Endodermal cell (in vitro differentiated cells): ENCODE measurements around the gene SOS1. TPM values are rescaled to one million over a fixed set of nuclear protein-coding genes. Genes with fewer than 3 reads are reported as not detected.

ENCODE experiments used
- DNase-seq: peaks from one replicate; pipeline ENCODE4 v3.0.0-alpha.2; 2017
- H3K27ac ChIP-seq: 2 replicates; pipeline ENCODE4 v1.5.1; 2013; ENCODE audit warnings: mild to moderate bottlenecking, low read depth, low read length, moderate library complexity
- H3K27me3 ChIP-seq: 2 replicates; pipeline ENCODE4 v1.6.1; 2013; ENCODE audit warnings: mild to moderate bottlenecking, low read length, moderate library complexity; ENCODE audit not compliant: insufficient read depth, control insufficient read depth, poor library complexity, severe bottlenecking
- H3K36me3 ChIP-seq: 2 replicates; pipeline ENCODE4 v1.7.0; 2013; ENCODE audit warnings: mild to moderate bottlenecking, low read length, moderate library complexity; ENCODE audit not compliant: control insufficient read depth, insufficient read depth
- H3K4me1 ChIP-seq: one replicate; pipeline ENCODE4 v1.7.0; 2013; ENCODE audit warnings: low read length; ENCODE audit not compliant: control insufficient read depth, insufficient read depth
- H3K4me3 ChIP-seq: 2 replicates; pipeline ENCODE4 v1.5.1; 2013; ENCODE audit warnings: mild to moderate bottlenecking, low read length, moderate library complexity
- H3K9ac ChIP-seq: 2 replicates; pipeline ENCODE4 v1.6.1; 2013; ENCODE audit warnings: mild to moderate bottlenecking, low read length, moderate library complexity; ENCODE audit not compliant: poor library complexity, severe bottlenecking; ENCODE audit errors: extremely low read depth
- H3K9me3 ChIP-seq: 2 replicates; pipeline ENCODE4 v1.6.1; 2013; ENCODE audit warnings: mild to moderate bottlenecking, low read length, moderate library complexity; ENCODE audit not compliant: control insufficient read depth
- H3K27ac Mint-ChIP-seq: 2 replicates; pipeline ENCODE4 v1.8.0; 2020; ENCODE audit warnings: mixed read lengths
- H3K27me3 Mint-ChIP-seq: 2 replicates; pipeline ENCODE4 v1.8.0; 2021; ENCODE audit warnings: mild to moderate bottlenecking, mixed read lengths; ENCODE audit not compliant: insufficient read depth
- H3K36me3 Mint-ChIP-seq: 2 replicates; pipeline ENCODE4 v1.8.0; 2020; ENCODE audit warnings: low read depth, mixed read lengths
- H3K4me1 Mint-ChIP-seq: 2 replicates; pipeline ENCODE4 v1.8.0; 2020; ENCODE audit warnings: mixed read lengths
- H3K4me3 Mint-ChIP-seq: 2 replicates; pipeline ENCODE4 v1.8.0; 2020; ENCODE audit warnings: mild to moderate bottlenecking, moderate library complexity, mixed read lengths
- H3K9me3 Mint-ChIP-seq: 2 replicates; pipeline ENCODE4 v1.8.0; 2020; ENCODE audit warnings: mild to moderate bottlenecking, mixed read lengths
- WGBS, 2 experiments: methylation state at CpG; one replicate each; pipeline versions ENCODE4 v1.1.5 to v1.1.7; 2013; ENCODE audit warnings: missing lambda C conversion rate in 2 of 2, mixed read lengths in 1 of 2; ENCODE audit not compliant: insufficient coverage in 1 of 2, insufficient read length in 1 of 2; 5-methylcytosine and 5-hydroxymethylcytosine counted together
- long read RNA-seq, 4 experiments: library from polyadenylated mRNA in 2 of 4; library from RNA in 1 of 4; library from capped mRNA in 1 of 4; stranded (forward) in 3 of 4; unstranded in 1 of 4; transcript quantifications; one replicate each; pipeline ENCODE4 v2.0.0, GENCODE V29; 2020 to 2021; ENCODE audit warnings: inconsistent platforms in 1 of 4
- polyA plus RNA-seq, 2 experiments: library from polyadenylated mRNA; stranded (reverse); fragments of 50-300 nt; gene quantifications; one replicate each; pipeline ENCODE4 v1.2.3, GENCODE V29; 2013
- total RNA-seq, 2 donors: library from RNA; stranded (reverse); fragmentation: NEBNext Ultra II Directional in 1 of 2; extraction: Animal tissue kit (Norgen Biotek cat#: 25700) in 1 of 2; gene quantifications; 2 replicates in 1 of 2; 3 replicates in 1 of 2; pipeline ENCODE4 v1.2.1, GENCODE V29; 2021
- TF ChIP-seq, protein P1 (sequence below): fragments of 200-600 bp; sonication (generic); conservative IDR thresholded peaks from 2 replicates; pipeline ENCODE4 v1.5.0; 2021; ENCODE audit warnings: antibody characterized with exemption, mild to moderate bottlenecking

Gene SOS1
- total RNA-seq, result 10 to 100 TPM; 34.0 to 39.0 TPM
- polyA plus RNA-seq (2013, experiment 1 of 2), result 23.0 TPM
- 27.9 TPM for polyA plus RNA-seq (2013, experiment 2 of 2)
- long read RNA-seq, experiment 1, full-length matches to known transcripts, result 1 of 12 reads
- long read RNA-seq, experiment 1, partial matches to known transcripts, result 1 of 12 reads
- long read RNA-seq, experiment 1, other reads (novel, unspliced or antisense), result 10 of 12 reads
- long read RNA-seq, experiment 2, full-length matches to known transcripts, result 5 of 27 reads
- long read RNA-seq, experiment 2, partial matches to known transcripts, result 6 of 27 reads
- long read RNA-seq, experiment 2, other reads (novel, unspliced or antisense), result 16 of 27 reads
- long read RNA-seq, experiment 3, partial matches to known transcripts, result 4 of 5 reads
- long read RNA-seq, experiment 3, other reads (novel, unspliced or antisense), result 1 of 5 reads
- long read RNA-seq, experiment 4, partial matches to known transcripts, result 1 of 4 reads
- long read RNA-seq, experiment 4, other reads (novel, unspliced or antisense), result 3 of 4 reads

DNA sequence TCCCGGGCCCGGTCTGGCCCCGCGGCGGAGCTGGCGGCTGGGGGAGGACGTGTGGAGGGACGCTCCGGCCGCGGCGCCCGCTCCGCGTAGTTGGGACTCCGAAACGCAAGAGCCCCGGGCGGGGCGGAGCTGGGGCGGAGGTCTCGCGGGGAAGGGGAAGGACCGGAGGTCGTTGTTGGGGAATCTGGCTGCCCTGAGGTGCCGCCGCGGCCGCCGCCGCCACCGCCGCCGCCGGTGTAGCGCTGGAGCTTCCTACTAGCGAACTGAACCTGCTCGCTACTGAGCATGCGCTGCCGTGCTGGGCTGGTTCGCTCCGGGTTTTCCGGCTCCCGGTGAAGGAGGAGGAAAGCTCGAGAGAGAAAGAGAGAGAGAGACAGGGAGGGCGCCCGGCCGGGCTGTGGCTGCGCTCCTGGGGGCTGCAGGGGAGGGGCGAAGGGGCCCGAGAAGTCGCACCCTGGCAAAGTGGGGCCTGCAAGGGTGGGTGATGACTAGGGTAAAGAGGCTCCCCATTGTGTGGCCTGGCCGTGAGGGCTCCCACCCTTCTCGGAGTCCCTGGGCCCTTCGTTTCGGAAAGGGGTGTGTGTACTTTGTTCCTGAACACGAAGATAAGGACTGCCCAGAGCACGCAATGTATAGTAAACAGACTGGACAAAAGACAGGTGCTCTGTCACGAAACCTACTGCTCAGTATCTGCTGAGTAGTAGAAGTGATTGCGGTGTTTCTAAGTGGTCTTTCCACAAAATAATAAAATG is at the start of gene SOS1:
Gene SOS1 (minus strand): TSS at position 281 of the 752 bp plus-strand sequence. CDS start 629 bp downstream, outside the sequence.
- Mint-ChIP-seq H3K4me1 (peaks cover 24% of the 10 kb centered on the region), H3K9me3 (no peaks in the 10 kb centered on the region), H3K36me3 (peaks cover 13% of the 10 kb centered on the region), H3K27ac (peak within 1 kb of the TSS; percentile 91), H3K4me3 (peak within 1 kb of the TSS; percentile 80), H3K27me3 (no peaks in the 10 kb centered on the region)
- Histone ChIP-seq H3K27ac (peak within 1 kb of the TSS; percentile 88), H3K36me3 (peaks cover 12% of the 10 kb centered on the region), H3K4me3 (peak within 1 kb of the TSS; percentile 92), H3K9me3 (no peaks in the 10 kb centered on the region), H3K9ac (peak within 1 kb of the TSS; percentile 85), H3K4me1 (no peaks in the 10 kb centered on the region), H3K27me3 (no peaks in the 10 kb centered on the region)
- peak; percentile 99 for DNase-seq
- 2% methylated on average over 39 to 60 of the region's 60 CpGs for WGBS, 2 experiments
- TF ChIP-seq, protein P1, sequence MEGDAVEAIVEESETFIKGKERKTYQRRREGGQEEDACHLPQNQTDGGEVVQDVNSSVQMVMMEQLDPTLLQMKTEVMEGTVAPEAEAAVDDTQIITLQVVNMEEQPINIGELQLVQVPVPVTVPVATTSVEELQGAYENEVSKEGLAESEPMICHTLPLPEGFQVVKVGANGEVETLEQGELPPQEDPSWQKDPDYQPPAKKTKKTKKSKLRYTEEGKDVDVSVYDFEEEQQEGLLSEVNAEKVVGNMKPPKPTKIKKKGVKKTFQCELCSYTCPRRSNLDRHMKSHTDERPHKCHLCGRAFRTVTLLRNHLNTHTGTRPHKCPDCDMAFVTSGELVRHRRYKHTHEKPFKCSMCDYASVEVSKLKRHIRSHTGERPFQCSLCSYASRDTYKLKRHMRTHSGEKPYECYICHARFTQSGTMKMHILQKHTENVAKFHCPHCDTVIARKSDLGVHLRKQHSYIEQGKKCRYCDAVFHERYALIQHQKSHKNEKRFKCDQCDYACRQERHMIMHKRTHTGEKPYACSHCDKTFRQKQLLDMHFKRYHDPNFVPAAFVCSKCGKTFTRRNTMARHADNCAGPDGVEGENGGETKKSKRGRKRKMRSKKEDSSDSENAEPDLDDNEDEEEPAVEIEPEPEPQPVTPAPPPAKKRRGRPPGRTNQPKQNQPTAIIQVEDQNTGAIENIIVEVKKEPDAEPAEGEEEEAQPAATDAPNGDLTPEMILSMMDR, result no peak

- Mint-ChIP-seq H3K27me3 (no peaks in the 10 kb centered on the region), H3K4me3 (no peak overlapping the region), H3K36me3 (no peaks in the 10 kb centered on the region), H3K27ac (no peak overlapping the region), H3K9me3 (no peaks in the 10 kb centered on the region), H3K4me1 (peaks cover 20% of the 10 kb centered on the region)
- H3K36me3 ChIP-seq, result no peaks in the 10 kb centered on the region
- H3K9me3 ChIP-seq, result no peaks in the 10 kb centered on the region
- H3K27ac ChIP-seq, result no peak overlapping the region
- no peaks in the 10 kb centered on the region for H3K27me3 ChIP-seq
- TF ChIP-seq, protein P1, result no peak
- DNase-seq, result no peak
- no peak overlapping the region for H3K4me3 ChIP-seq
- no peak overlapping the region for H3K9ac ChIP-seq
- H3K4me1 ChIP-seq, result no peaks in the 10 kb centered on the region
- 88 to 93% methylated on average over 4 of the region's 4 CpGs for WGBS, 2 experiments
Measured at GRCh38 chr2:39164089-39164488, 43.2 kb upstream of the SOS1 start.

DNA sequence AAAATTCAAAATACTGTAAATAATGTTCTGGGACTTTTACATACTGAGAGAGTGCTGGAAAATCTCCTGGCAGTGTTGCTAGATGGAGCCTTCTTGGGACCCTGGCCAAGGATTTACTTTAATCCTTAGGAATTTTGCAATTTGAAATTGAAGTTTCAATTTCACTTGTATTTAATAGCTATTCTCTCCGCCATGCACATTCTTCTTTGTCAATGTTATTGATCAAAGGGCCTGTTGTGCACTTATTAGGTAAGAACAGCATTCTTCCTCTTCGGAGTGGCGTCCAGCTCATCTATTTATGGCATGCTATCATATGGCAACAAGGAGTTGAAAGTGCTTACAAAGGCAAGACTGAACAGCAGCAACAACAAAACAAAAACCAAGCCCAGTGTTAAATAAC is 40.1 kb upstream of the SOS1 start:
- whole genome bisulfite sequencing, 2 experiments, result 88 to 96% methylated on average over 1 to 3 of the region's 3 CpGs
- H3K27me3 ChIP-seq, result no peaks in the 10 kb centered on the region
- no peaks in the 10 kb centered on the region for H3K9me3 ChIP-seq
- no peaks in the 10 kb centered on the region for H3K36me3 ChIP-seq
- TF ChIP-seq, protein P1, result no peak
- no peaks in the 10 kb centered on the region for H3K4me1 ChIP-seq
- no peak overlapping the region for H3K4me3 ChIP-seq
- Mint-ChIP-seq H3K36me3 (no peaks in the 10 kb centered on the region), H3K9me3 (no peaks in the 10 kb centered on the region), H3K4me1 (peaks cover 20% of the 10 kb centered on the region), H3K27me3 (no peaks in the 10 kb centered on the region), H3K4me3 (no peak overlapping the region), H3K27ac (no peak overlapping the region)
- H3K9ac ChIP-seq, result no peak overlapping the region
- no peak for DNase-seq
- no peak overlapping the region for H3K27ac ChIP-seq
